Esophagus muscularis mucosa (tissue), 4 donors: ENCODE data around the gene FERMT2. TPM values are rescaled to one million over a fixed set of nuclear protein-coding genes. Genes with fewer than 3 reads are reported as not detected.

Experiments used
- DNase-seq: peaks from one replicate; pipeline ENCODE4 v3.0.0-alpha.2; 2017; ENCODE audit errors: extremely low spot score
- H3K27ac ChIP-seq, 4 donors: fragments of 200-600 bp; sonication (generic); replicated peaks in 1 of 4; 1 replicate in 3 of 4; 2 replicates in 1 of 4; pipeline ENCODE4 v1.5.1; 2016 to 2019; ENCODE audit warnings: mild to moderate bottlenecking in 1 of 4
- H3K27me3 ChIP-seq, 4 donors: fragments of 200-600 bp; sonication (generic); one replicate each; pipeline versions ENCODE4 v1.5.1 to v1.6.0; 2016 to 2019
- H3K36me3 ChIP-seq, 4 donors: fragments of 200-600 bp; sonication (generic); one replicate each; pipeline ENCODE4 v1.5.1; 2016 to 2019
- H3K4me1 ChIP-seq, 4 donors: fragments of 200-600 bp; sonication (generic); one replicate each; pipeline ENCODE4 v1.5.1; 2016 to 2019
- H3K4me3 ChIP-seq, 4 donors: fragments of 200-600 bp; sonication (generic); 1 replicate in 2 of 4; 2 replicates in 2 of 4; pipeline ENCODE4 v1.5.1; 2016 to 2019; ENCODE audit warnings: mild to moderate bottlenecking in 4 of 4, moderate library complexity in 1 of 4
- H3K9me3 ChIP-seq, 4 donors: fragments of 200-600 bp; sonication (generic); 1 replicate in 3 of 4; 2 replicates in 1 of 4; pipeline ENCODE4 v1.5.1; 2016 to 2019
- CTCF ChIP-seq, 3 experiments: fragments of 200-600 bp in 2 of 3; fragments of 450-650 bp in 1 of 3; sonication (generic) in 2 of 3; IDR thresholded peaks; one replicate each; pipeline ENCODE4 v1.5.1; 2017 to 2019; ENCODE audit warnings: antibody characterized with exemption in 3 of 3, mild to moderate bottlenecking in 2 of 3, moderate library complexity in 1 of 3
- EP300 ChIP-seq: sonication (generic); formaldehyde crosslinking; IDR thresholded peaks from one replicate; pipeline ENCODE4 v1.6.1; 2017; ENCODE audit warnings: antibody characterized with exemption
- POLR2A ChIP-seq: fragments of 450-650 bp; IDR thresholded peaks from one replicate; pipeline ENCODE4 v1.6.1; 2017; ENCODE audit warnings: antibody characterized with exemption, moderate library complexity, mild to moderate bottlenecking, low read depth
- POLR2AphosphoS5 ChIP-seq, 2 donors: sonication (generic); formaldehyde crosslinking; IDR thresholded peaks; one replicate each; pipeline ENCODE4 v1.6.1; 2017; ENCODE audit warnings: antibody characterized with exemption in 2 of 2
- WGBS: methylation state at CpG from one replicate; pipeline ENCODE4 v1.1.5; 2018; 5-methylcytosine and 5-hydroxymethylcytosine counted together
- intact Hi-C: fragments of 100-400 bp; cut with DNase I; formaldehyde crosslinking; loops from one replicate; pipeline ENCODE4 v1.15.1; 2023
- total RNA-seq, 4 donors: library from RNA; depleted of rRNA; stranded (reverse); fragments of >200 nt; gene quantifications; one replicate each; pipeline versions ENCODE4 v1.1.0 to v1.2.1, GENCODE V29; 2016

The FERMT2 gene, protein sequence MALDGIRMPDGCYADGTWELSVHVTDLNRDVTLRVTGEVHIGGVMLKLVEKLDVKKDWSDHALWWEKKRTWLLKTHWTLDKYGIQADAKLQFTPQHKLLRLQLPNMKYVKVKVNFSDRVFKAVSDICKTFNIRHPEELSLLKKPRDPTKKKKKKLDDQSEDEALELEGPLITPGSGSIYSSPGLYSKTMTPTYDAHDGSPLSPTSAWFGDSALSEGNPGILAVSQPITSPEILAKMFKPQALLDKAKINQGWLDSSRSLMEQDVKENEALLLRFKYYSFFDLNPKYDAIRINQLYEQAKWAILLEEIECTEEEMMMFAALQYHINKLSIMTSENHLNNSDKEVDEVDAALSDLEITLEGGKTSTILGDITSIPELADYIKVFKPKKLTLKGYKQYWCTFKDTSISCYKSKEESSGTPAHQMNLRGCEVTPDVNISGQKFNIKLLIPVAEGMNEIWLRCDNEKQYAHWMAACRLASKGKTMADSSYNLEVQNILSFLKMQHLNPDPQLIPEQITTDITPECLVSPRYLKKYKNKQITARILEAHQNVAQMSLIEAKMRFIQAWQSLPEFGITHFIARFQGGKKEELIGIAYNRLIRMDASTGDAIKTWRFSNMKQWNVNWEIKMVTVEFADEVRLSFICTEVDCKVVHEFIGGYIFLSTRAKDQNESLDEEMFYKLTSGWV
- 100 to 1,000 TPM; 293 to 397 (median 370) TPM for total RNA-seq

DNA sequence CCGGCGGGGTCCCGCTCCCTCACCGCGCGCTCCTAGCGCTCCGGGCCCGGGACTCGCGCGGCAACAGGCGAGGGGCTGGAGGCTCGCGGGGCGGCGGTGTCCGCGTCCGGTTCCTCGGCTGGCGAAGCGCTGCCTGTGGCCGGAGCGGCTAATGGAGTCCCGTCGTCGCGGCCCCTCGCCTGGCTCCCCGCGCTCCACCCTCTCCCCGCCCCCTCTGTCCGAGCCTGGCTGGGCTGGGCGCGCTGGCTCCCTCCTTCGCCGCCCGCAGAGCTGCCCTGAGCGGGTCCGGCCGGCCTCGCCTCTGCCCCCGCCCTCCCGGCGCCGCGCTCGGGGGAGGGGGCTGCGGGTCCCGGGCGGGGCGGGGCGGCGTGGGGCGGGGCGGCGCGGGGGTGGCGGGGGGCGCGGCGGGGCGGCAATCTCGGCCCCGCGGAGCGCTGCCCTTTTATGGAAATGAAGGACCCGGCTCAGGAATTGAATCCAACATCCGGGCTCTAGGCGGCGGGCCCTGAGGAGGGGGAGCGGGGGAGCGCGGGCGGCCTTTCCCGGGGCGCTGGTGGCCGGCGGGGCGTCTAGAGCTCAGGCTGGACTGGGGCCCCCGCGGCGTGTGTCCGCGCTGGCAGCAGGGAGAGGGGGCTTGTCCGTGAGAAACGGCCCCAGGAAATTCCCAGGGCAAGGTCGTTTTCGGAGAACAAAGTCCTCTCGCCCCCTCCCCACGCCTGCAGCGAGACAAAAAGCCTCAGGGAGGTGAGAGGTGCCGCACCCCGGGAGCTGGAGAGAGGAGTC is at the start of gene FERMT2:
Gene FERMT2, minus strand, starts transcription at position 153 of the 783 bp plus-strand sequence. CDS start 482 bp downstream, outside the sequence.
- Histone ChIP-seq H3K27me3 (no peaks in the 10 kb centered on the region), H3K9me3 (no peaks in the 10 kb centered on the region), H3K27ac (peak within 1 kb of the TSS; percentile 99 to 100 (median 99)), H3K36me3 (peaks cover 0 to 11% (median 5%) of the 10 kb centered on the region in 4 donors), H3K4me1 (peaks cover 11 to 73% (median 60%) of the 10 kb centered on the region in 4 donors), H3K4me3 (peak within 1 kb of the TSS; percentile 86 to 95 (median 92))
- WGBS: 0% methylated on average over 13 of the region's 95 CpGs
- intact Hi-C loops: loop anchor here (10.0 kb wide), 1 partner anchor 204 kb away; the partner anchor contains the start of gene DDHD1
- TF ChIP-seq POLR2A: peak; percentile 75
- no peak for TF ChIP-seq EP300
- TF ChIP-seq POLR2AphosphoS5 (IDR thresholded peaks at IDR 0.05): peak; percentile 85 to 92
- peak; percentile 94 for DNase-seq

DNA sequence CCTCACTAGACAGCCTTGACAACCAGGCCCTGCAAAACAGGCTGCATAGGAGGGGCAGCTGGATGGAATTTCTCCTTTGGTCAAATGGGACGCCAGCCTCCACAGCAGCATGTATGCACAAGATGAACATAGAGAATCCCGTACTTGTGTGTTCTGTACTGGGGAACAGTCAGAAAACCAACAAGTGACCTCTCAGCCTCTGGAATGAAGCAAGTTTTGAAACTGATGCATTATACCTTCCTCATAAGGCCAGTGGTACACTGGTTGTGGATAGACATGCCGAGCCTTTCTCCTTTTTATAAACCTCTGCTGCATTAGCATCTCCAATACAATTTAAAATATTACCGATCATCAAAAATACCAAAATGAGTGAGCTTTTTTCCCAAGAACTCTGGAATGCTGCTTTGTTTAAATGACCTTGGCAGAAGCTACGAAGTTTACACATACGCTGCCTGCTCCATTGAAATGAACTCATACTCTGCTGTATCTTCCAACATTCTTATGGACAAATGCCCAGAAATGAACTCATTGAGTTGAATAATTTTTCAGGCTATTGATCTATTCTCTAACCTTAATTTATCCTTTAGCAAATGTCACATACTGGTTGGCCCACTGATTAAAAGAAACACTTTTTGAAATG is 47.6 kb upstream of the FERMT2 start:
- Histone ChIP-seq H3K4me3 (peak overlapping the region in 1 of 4 donors; percentile 11), H3K36me3 (no peaks in the 10 kb centered on the region), H3K27me3 (no peaks in the 10 kb centered on the region), H3K27ac (peak overlapping the region; percentile 57 to 78 (median 74)), H3K9me3 (no peaks in the 10 kb centered on the region), H3K4me1 (peaks cover 6 to 30% (median 27%) of the 10 kb centered on the region in 4 donors)
- 21% methylated on average over 6 of the region's 6 CpGs for WGBS
- TF ChIP-seq POLR2AphosphoS5 (IDR thresholded peaks at IDR 0.05) (peak in 1 of 2 donors; percentile 29), POLR2A (no peak)
- DNase-seq: no peak
- intact Hi-C loops: loop anchor here (5.0 kb wide), 1 partner anchor 54 kb away; no protein-coding TSS in a partner anchor

DNA sequence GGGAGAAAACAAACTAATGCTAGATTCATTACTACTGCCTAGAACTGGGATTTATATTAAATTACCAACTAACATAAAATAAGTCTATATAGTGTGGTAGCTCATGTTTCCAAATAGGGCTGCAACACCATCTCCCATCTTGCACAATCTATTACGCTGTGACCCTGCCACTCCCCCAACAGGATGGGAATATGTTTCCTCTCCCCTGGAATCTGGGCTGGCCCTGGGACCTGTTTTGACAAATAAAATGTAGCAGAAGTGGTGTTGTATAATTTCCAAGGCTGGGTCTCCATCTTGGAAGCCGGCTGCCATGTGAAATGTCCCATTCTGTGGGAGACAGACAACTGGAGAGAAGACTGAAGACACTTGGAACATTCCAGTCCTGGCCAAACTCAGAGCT is 45.6 kb upstream of the FERMT2 start:
- 75% methylated on average over 2 of the region's 2 CpGs for WGBS
- Histone ChIP-seq H3K9me3 (no peaks in the 10 kb centered on the region), H3K36me3 (no peaks in the 10 kb centered on the region), H3K27me3 (no peaks in the 10 kb centered on the region), H3K4me3 (no peak overlapping the region), H3K27ac (no peak overlapping the region), H3K4me1 (peaks cover 3 to 20% (median 15%) of the 10 kb centered on the region in 4 donors)
- intact Hi-C loops: loop anchor here (5.0 kb wide), 1 partner anchor 56 kb away; no protein-coding TSS in a partner anchor
- DNase-seq: no peak
- TF ChIP-seq EP300 (no peak), POLR2AphosphoS5 (IDR thresholded peaks at IDR 0.05) (peak in 1 of 2 donors; percentile 12)

DNA sequence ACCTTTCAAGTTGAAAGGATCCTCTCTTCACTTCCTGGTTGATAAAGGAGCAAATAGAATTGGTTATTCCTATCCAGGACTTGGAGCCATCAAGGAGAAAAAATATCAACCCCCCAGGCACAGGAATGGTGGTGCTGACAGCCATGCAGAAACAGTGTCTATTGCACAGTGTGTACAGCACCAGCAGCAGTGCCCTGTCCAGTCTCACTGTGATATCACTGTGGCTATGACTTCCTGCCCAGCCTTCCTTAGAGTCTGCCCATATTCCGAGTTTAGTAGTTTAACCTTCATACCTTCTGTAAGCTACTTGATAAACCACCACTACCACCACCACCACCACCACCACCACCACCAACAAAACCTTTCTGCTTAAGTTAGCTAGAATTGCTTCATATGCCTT is 45.1 kb upstream of the FERMT2 start:
- no peak overlapping the region for H3K27ac ChIP-seq
- intact Hi-C loops: loop anchor here (5.0 kb wide), 1 partner anchor 56 kb away; no protein-coding TSS in a partner anchor
- 88% methylated on average over 1 of the region's 1 CpG for WGBS
- no peaks in the 10 kb centered on the region for H3K27me3 ChIP-seq
- H3K9me3 ChIP-seq: no peaks in the 10 kb centered on the region
- TF ChIP-seq EP300 (no peak), POLR2A (no peak), POLR2AphosphoS5 (IDR thresholded peaks at IDR 0.05) (no peak), CTCF (IDR thresholded peaks at IDR 0.05) (no peak)
- H3K4me1 ChIP-seq: peaks cover 3 to 17% (median 13%) of the 10 kb centered on the region in 4 donors
- H3K4me3 ChIP-seq: no peak overlapping the region
- H3K36me3 ChIP-seq: no peaks in the 10 kb centered on the region
- no peak for DNase-seq

DNA sequence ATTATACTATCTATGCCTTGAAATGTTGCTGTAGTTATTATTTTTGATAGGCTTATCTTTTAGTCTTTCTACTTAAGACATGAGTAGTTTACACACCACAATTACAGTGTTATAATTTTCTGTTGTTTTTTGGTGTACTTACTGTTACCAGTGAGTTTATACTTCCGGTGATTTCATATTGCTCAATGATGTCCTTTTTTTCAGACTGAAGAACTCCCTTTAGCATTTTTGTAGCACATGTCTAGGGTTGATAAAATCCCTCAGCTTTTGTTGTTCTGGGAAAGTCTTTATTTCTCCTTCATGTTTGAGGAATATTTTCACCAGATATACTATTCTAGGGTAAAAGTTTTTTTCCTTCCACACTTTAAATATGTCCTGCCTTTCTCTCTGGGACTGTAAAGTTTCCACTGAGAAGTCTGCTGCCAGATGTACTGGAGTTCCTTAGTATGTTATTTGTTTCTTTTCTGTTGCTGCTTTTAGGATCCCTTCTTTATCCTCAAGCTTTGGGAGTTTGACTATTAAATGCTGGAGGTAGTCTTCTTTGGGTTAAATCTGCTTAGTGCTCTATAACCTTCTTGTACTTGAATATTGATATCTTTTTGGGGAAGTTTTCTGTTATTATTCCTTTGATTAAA is 41.5 kb upstream of the FERMT2 start:
- H3K36me3 ChIP-seq: no peaks in the 10 kb centered on the region
- no peaks in the 10 kb centered on the region for H3K27me3 ChIP-seq
- H3K4me1 ChIP-seq: no peaks in the 10 kb centered on the region
- DNase-seq: no peak
- intact Hi-C loops: no loop called here
- TF ChIP-seq POLR2AphosphoS5 (IDR thresholded peaks at IDR 0.05) (no peak), EP300 (no peak), POLR2A (no peak), CTCF (IDR thresholded peaks at IDR 0.05) (no peak)
- no peak overlapping the region for H3K4me3 ChIP-seq
- 84% methylated on average over 1 of the region's 1 CpG for WGBS
- no peaks in the 10 kb centered on the region for H3K9me3 ChIP-seq
- H3K27ac ChIP-seq: no peak overlapping the region
